Lower leg skin (tissue), 3 donors: ENCODE measurements around the gene CLRN1.

ENCODE experiments used
- CTCF ChIP-seq, 3 donors: fragments of 450-650 bp; IDR thresholded peaks; one replicate each; pipeline ENCODE4 v1.5.1; 2016; ENCODE audit warnings: antibody characterized with exemption in 3 of 3, mild to moderate bottlenecking in 3 of 3, moderate library complexity in 2 of 3
- POLR2A ChIP-seq, 2 donors: fragments of 450-650 bp; IDR thresholded peaks; one replicate each; pipeline ENCODE4 v1.6.1; 2016 to 2017; ENCODE audit warnings: antibody characterized with exemption in 2 of 2, mild to moderate bottlenecking in 1 of 2, moderate library complexity in 1 of 2

- TF ChIP-seq POLR2A (IDR thresholded peaks at IDR 0.05) (no peak), CTCF (IDR thresholded peaks at IDR 0.05) (no peak)
Observed at GRCh38 chr3:151009981-151010380, 37.5 kb upstream of the CLRN1 start.
